Peyer's patch (tissue), 4 donors: ENCODE measurements around the gene SOS2.

ENCODE experiments used
- CTCF ChIP-seq, 6 experiments: fragments of 450-650 bp in 4 of 6; fragments of 200-600 bp in 2 of 6; sonication (generic) in 1 of 6; IDR thresholded peaks; one replicate each; pipeline ENCODE4 v1.5.1; 2017 to 2019; ENCODE audit warnings: antibody characterized with exemption in 6 of 6, mild to moderate bottlenecking in 3 of 6, moderate library complexity in 1 of 6
- POLR2A ChIP-seq, 2 donors: fragments of 450-650 bp; IDR thresholded peaks; one replicate each; pipeline ENCODE4 v1.5.1; 2017; ENCODE audit warnings: antibody characterized with exemption in 2 of 2, mild to moderate bottlenecking in 2 of 2, moderate library complexity in 2 of 2

- no peak for TF ChIP-seq CTCF (IDR thresholded peaks at IDR 0.05)
- no peak for TF ChIP-seq POLR2A (IDR thresholded peaks at IDR 0.05)
Observed at GRCh38 chr14:50215416-50215815, 16.0 kb downstream of the SOS2 start.
